Measurements from ENCODE around the gene PSMG1.

PSMG1 gene

DNA sequence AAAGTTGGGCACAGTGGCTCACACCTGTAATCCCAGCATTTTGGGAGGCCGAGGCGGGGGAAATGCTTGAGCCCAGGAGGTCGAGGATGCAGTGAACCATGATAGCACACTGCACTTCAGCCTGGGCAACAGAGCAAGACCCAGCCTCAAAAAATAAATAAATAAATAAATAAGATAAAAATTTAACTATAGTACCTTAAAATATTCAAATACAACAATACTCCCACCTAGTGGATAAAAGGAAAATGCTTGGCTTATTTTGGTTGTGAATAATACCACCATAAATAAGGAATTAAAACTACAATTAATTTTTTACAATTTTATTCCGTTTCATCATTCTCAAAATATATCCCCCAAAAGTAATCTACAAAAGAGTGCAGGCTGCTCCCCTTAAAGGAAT is 8.1 kb downstream of the PSMG1 start:
- no peaks in the 10 kb centered on the region for H3K4me1 ChIP-seq
- no peaks in the 10 kb centered on the region for H3K9me3 ChIP-seq (ENCODE audit: control insufficient read depth, low read length)
- no peaks in the 10 kb centered on the region for H3K79me2 ChIP-seq
- H3K27ac ChIP-seq, result no peak overlapping the region
- H3K4me2 ChIP-seq (ENCODE audit: low read length), result no peak overlapping the region
- H3K4me3 ChIP-seq (ENCODE audit: low read depth, low read length), result no peak overlapping the region
- no peak overlapping the region for H2AFZ ChIP-seq
- TF ChIP-seq, protein P1, sequence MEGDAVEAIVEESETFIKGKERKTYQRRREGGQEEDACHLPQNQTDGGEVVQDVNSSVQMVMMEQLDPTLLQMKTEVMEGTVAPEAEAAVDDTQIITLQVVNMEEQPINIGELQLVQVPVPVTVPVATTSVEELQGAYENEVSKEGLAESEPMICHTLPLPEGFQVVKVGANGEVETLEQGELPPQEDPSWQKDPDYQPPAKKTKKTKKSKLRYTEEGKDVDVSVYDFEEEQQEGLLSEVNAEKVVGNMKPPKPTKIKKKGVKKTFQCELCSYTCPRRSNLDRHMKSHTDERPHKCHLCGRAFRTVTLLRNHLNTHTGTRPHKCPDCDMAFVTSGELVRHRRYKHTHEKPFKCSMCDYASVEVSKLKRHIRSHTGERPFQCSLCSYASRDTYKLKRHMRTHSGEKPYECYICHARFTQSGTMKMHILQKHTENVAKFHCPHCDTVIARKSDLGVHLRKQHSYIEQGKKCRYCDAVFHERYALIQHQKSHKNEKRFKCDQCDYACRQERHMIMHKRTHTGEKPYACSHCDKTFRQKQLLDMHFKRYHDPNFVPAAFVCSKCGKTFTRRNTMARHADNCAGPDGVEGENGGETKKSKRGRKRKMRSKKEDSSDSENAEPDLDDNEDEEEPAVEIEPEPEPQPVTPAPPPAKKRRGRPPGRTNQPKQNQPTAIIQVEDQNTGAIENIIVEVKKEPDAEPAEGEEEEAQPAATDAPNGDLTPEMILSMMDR (IDR thresholded peaks at IDR 0.05), result no peak
- H3K36me3 ChIP-seq (ENCODE audit: control insufficient read depth, insufficient read depth, low read length), result no peaks in the 10 kb centered on the region
- H3K9ac ChIP-seq, result no peak overlapping the region
- H3K27me3 ChIP-seq (ENCODE audit: control insufficient read depth, insufficient read depth, low read length), result no peaks in the 10 kb centered on the region

DNA sequence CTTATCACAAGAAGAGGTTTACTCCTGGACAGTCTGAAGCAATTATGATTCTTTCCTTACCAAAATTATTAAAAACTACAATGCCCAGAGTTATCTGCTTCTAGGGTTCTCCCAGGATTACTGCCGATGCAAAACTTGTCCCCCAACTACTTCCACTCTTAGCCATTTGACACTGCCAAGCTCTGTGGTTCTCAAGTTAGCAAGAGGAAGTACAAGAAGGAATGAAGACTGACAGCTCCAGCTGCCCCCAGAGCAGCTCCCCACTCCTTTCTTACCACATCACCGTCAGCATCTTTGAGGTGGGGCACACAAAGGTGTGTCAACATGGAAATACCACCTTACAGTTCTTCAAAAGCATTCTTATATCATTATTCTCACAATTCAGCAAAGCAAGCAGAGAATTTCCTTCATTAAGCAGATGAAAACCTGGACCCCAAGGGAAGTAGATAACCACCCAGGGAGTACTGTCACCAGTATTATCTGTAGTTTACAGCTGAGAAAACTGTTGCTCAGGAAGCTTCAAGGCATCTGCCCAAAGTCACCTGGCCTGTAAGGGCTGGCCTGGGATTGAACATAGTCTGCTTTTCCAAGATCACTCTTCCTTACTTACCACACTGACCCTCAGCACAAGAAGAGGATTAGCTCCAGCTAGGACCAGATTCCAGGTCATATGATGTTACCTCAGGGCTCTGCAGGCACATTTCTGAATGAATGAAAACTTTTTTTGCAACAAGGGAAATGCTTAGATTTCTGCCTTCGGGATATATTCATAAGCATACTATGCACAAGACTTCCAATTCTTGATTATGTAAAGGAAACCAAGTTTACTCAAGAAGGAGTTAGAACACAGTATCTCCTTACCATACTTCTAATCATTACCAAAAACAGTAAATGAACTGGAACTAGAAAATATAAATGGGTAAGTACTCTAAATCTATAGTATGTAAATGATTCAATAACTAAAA is 9.3 kb downstream of the PSMG1 start:
- no peak overlapping the region for H3K27ac ChIP-seq

DNA sequence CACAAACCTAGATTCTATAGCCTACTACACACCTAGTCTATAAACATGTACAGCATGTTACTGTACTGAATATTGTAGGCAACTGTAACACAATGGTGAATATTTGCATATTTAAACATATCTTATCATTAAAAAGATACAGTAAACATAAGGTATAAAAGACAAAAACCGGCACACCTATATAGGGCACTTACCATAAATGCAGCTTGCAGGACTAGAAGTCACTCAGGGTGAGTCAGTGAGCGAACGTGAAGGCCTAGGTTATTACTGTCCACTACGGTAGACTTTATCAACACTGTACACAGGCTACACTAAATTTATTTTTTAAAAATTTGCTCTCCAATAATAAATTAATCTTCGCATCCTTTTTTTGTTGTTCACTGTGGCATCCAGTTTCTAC is 13.3 kb downstream of the PSMG1 start:
- no peak overlapping the region for H3K4me2 ChIP-seq (ENCODE audit: low read length)
- no peaks in the 10 kb centered on the region for H3K27me3 ChIP-seq (ENCODE audit: control insufficient read depth, insufficient read depth, low read length)
- no peak overlapping the region for H2AFZ ChIP-seq
- H3K79me2 ChIP-seq, result no peaks in the 10 kb centered on the region
- H3K36me3 ChIP-seq (ENCODE audit: control insufficient read depth, insufficient read depth, low read length), result no peaks in the 10 kb centered on the region
- H3K9me3 ChIP-seq (ENCODE audit: control insufficient read depth, low read length), result no peaks in the 10 kb centered on the region
- H3K4me3 ChIP-seq (ENCODE audit: low read depth, low read length), result no peak overlapping the region
- H3K4me1 ChIP-seq, result no peaks in the 10 kb centered on the region
- H3K27ac ChIP-seq, result no peak overlapping the region
- H3K9ac ChIP-seq, result no peak overlapping the region
- TF ChIP-seq, protein P1 (IDR thresholded peaks at IDR 0.05), result no peak

More for the DNA sequence above, 9.3 kb downstream of the PSMG1 start:
- no peak overlapping the region for H2AFZ ChIP-seq
- no peaks in the 10 kb centered on the region for H3K4me1 ChIP-seq
- H3K27me3 ChIP-seq (ENCODE audit: control insufficient read depth, insufficient read depth, low read length), result no peaks in the 10 kb centered on the region
- no peak overlapping the region for H3K4me2 ChIP-seq (ENCODE audit: low read length)
- no peaks in the 10 kb centered on the region for H3K36me3 ChIP-seq (ENCODE audit: control insufficient read depth, insufficient read depth, low read length)
- H3K79me2 ChIP-seq, result no peaks in the 10 kb centered on the region
- no peak overlapping the region for H3K4me3 ChIP-seq (ENCODE audit: low read depth, low read length)
- H3K9ac ChIP-seq, result no peak overlapping the region
- no peaks in the 10 kb centered on the region for H3K9me3 ChIP-seq (ENCODE audit: control insufficient read depth, low read length)
- TF ChIP-seq, protein P1 (IDR thresholded peaks at IDR 0.05), result no peak

DNA sequence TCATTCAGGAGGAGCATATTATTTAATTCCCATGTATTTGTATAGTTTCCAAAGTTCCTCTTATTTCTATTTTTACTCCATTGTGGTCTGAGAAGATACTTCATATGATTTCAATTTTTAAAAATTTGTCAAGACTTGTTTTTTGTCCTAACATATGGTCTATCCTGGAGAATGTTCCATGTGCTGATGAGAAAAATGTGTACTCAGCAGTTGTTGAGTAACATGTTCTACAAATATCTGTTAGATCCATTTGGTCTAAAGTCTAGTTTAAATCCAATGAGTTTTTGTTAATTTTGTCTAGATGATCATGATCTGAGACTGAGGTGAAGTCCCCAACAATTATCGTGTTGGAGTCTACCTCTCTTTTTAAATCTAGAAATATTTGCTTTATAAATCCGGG is 14.5 kb downstream of the PSMG1 start:
- Histone ChIP-seq H3K4me3 (ENCODE audit: low read depth, low read length) (no peak overlapping the region), H3K27me3 (ENCODE audit: control insufficient read depth, insufficient read depth, low read length) (no peaks in the 10 kb centered on the region), H3K4me2 (ENCODE audit: low read length) (no peak overlapping the region), H3K9me3 (ENCODE audit: control insufficient read depth, low read length) (no peaks in the 10 kb centered on the region), H3K36me3 (ENCODE audit: control insufficient read depth, insufficient read depth, low read length) (no peaks in the 10 kb centered on the region), H3K79me2 (no peaks in the 10 kb centered on the region), H3K4me1 (no peaks in the 10 kb centered on the region), H3K27ac (no peak overlapping the region), H3K9ac (no peak overlapping the region), H2AFZ (no peak overlapping the region)
- TF ChIP-seq, protein P1 (IDR thresholded peaks at IDR 0.05), result no peak

Measured in parathyroid adenoma (tissue), 2 donors.